HepG2 (cell line): ENCODE data around the gene WBP1. TPM values are rescaled to one million over a fixed set of nuclear protein-coding genes. Genes with fewer than 3 reads are reported as not detected.

Source experiments
- CBX5 ChIP-seq: sonication (generic); formaldehyde crosslinking; IDR thresholded peaks from 2 replicates; pipeline ENCODE4 v1.4.0; 2020; ENCODE audit warnings: missing genetic modification reagents, borderline replicate concordance
- MAZ ChIP-seq, 2 experiments: sonication (generic) in 1 of 2; formaldehyde crosslinking in 1 of 2; IDR thresholded peaks; 2 replicates each; pipeline versions ENCODE4 v1.5.0 to v1.6.1; 2012 to 2020; ENCODE audit warnings: low read depth in 2 of 2, mild to moderate bottlenecking in 2 of 2, borderline replicate concordance in 1 of 2, improper control_type of control experiment in 1 of 2, low read length in 1 of 2, missing genetic modification reagents in 1 of 2, moderate library complexity in 1 of 2
- MTA3 ChIP-seq: sonication (generic); formaldehyde crosslinking; IDR thresholded peaks from 2 replicates; pipeline ENCODE4 v1.4.0; 2020; ENCODE audit warnings: missing genetic modification reagents
- SP1 ChIP-seq, 2 experiments: fragments of 450-650 bp in 1 of 2; sonication (generic) in 1 of 2; formaldehyde crosslinking in 1 of 2; IDR thresholded peaks; 2 replicates each; pipeline versions ENCODE4 v1.4.0 to v1.6.1; 2016 to 2020; ENCODE audit warnings: missing genetic modification reagents in 1 of 2
- ZNF205 ChIP-seq: IDR thresholded peaks from 2 replicates; pipeline ENCODE4 v1.6.1; 2018; ENCODE audit warnings: missing biosample characterization, missing genetic modification reagents
- ZNF33B ChIP-seq: sonication (generic); formaldehyde crosslinking; IDR thresholded peaks from 2 replicates; pipeline ENCODE4 v1.5.1; 2020; ENCODE audit warnings: mild to moderate bottlenecking, missing genetic modification reagents
- ZNF350 ChIP-seq: sonication (generic); formaldehyde crosslinking; IDR thresholded peaks from 2 replicates; pipeline ENCODE4 v1.4.0; 2020; ENCODE audit warnings: mild to moderate bottlenecking, low read depth, missing genetic modification reagents, borderline replicate concordance
- ZNF382 ChIP-seq: sonication (generic); formaldehyde crosslinking; IDR thresholded peaks from 2 replicates; pipeline ENCODE4 v1.5.0; 2020; ENCODE audit warnings: missing genetic modification reagents, mild to moderate bottlenecking, borderline replicate concordance
- ZNF614 ChIP-seq: IDR thresholded peaks from 2 replicates; pipeline ENCODE4 v1.6.1; 2018; ENCODE audit warnings: missing biosample characterization, missing genetic modification reagents, inconsistent platforms, borderline replicate concordance
- ZNF768 ChIP-seq: sonication (generic); formaldehyde crosslinking; IDR thresholded peaks from 2 replicates; pipeline ENCODE4 v1.4.0; 2020; ENCODE audit warnings: missing genetic modification reagents
- ZSCAN30 ChIP-seq: sonication (generic); formaldehyde crosslinking; IDR thresholded peaks from 2 replicates; pipeline ENCODE4 v1.5.0; 2020; ENCODE audit warnings: mild to moderate bottlenecking, missing genetic modification reagents
- polyA plus RNA-seq, 8 experiments: library from polyadenylated mRNA; depleted of rRNA in 3 of 8; stranded (reverse) in 7 of 8; unstranded in 1 of 8; fragments of >200 nt; fragmentation: Illumina TruSeq in 4 of 8; extraction: Trizol in 4 of 8; gene quantifications; 2 replicates each; pipeline versions ENCODE4 v1.2.1 to v1.2.3, GENCODE V29; 2011 to 2016; ENCODE audit warnings: low read depth in 4 of 8, missing spikeins in 1 of 8, mixed read lengths in 1 of 8; ENCODE audit not compliant: insufficient read depth in 1 of 8
- total RNA-seq, 5 experiments: library from RNA; depleted of rRNA; stranded (reverse); fragments of >200 nt; fragmentation: Illumina TruSeq; extraction: Trizol; gene quantifications; 2 replicates each; pipeline ENCODE4 v1.2.3, GENCODE V29; 2016; ENCODE audit warnings: low read depth in 1 of 5
- TF ChIP-seq, protein P1 (sequence below): sonication (generic); formaldehyde crosslinking; IDR thresholded peaks from 2 replicates; pipeline ENCODE4 v1.4.0; 2020; ENCODE audit warnings: mild to moderate bottlenecking, low read depth, missing genetic modification reagents
- TF ChIP-seq, protein P2 (sequence below): sonication (generic); formaldehyde crosslinking; IDR thresholded peaks from 2 replicates; pipeline ENCODE4 v1.4.0; 2020; ENCODE audit warnings: mild to moderate bottlenecking, missing genetic modification reagents, borderline replicate concordance
- TF ChIP-seq, protein P3 (sequence below): sonication (generic); formaldehyde crosslinking; IDR thresholded peaks from 2 replicates; pipeline ENCODE4 v1.4.0; 2020; ENCODE audit warnings: missing genetic modification reagents
- TF ChIP-seq, protein P4 (sequence below): sonication (generic); formaldehyde crosslinking; IDR thresholded peaks from 2 replicates; pipeline ENCODE4 v1.8.1; 2023; ENCODE audit warnings: missing genetic modification reagents, inconsistent platforms, borderline replicate concordance
- TF ChIP-seq, protein P5 (sequence below): sonication (generic); formaldehyde crosslinking; IDR thresholded peaks from 2 replicates; pipeline ENCODE4 v1.4.0; 2020; ENCODE audit warnings: missing genetic modification reagents

WBP1 gene
- total and polyA plus RNA-seq, 2 of the 13 experiments (the other 11 are each of a cell fraction or from before 2014, with no cell fraction given): 38.8 to 85.7 TPM

DNA sequence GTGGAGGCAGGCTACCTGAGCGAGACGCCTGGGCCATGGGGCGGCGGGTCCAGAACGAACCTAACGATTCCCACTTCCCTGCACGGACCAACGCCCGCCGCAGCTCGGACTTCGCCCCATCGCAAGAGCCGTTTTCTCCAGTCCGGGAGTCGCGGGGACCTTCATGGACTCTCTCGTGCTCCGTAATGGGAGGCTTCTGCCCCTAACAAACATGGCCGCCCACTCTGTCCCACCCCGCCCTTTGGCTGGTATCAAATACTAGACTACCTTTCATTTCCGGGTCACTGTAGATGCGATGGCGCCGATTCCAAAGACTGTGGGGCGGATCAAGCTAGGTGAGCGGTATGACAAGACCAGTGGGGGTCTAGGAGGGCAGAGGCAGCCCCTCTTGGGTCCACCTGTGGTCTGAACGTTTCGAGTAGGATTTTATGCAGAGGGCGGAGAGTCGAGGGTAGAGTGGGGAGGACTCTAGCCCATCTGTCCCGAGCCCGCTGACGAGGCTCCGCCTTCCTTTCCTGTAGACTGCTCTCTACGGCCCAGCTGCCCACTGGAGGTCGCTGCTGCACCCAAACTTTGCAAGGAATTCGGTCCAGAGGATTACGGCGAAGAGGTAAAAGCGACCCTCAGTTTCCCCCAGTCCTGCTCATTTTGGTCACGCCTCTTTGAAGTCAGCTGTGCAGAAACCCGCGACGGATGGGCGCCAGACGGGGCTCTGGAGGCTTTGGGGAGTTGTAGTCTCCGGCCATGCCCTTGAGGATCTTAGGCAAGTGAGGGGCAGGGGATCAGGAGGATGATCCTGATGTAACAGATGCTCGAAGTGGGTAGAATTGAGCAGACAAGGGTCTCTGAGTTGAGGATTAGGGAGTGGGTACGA, 24.8 kb downstream of the WBP1 start, which contains the start of the genes CCDC142 and TTC31 (continued):
- TF ChIP-seq, protein P1, sequence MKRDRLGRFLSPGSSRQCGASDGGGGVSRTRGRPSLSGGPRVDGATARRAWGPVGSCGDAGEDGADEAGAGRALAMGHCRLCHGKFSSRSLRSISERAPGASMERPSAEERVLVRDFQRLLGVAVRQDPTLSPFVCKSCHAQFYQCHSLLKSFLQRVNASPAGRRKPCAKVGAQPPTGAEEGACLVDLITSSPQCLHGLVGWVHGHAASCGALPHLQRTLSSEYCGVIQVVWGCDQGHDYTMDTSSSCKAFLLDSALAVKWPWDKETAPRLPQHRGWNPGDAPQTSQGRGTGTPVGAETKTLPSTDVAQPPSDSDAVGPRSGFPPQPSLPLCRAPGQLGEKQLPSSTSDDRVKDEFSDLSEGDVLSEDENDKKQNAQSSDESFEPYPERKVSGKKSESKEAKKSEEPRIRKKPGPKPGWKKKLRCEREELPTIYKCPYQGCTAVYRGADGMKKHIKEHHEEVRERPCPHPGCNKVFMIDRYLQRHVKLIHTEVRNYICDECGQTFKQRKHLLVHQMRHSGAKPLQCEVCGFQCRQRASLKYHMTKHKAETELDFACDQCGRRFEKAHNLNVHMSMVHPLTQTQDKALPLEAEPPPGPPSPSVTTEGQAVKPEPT: peak; percentile 57; the same call in 1 of the 2 replicates
- TF ChIP-seq ZNF768 (CRISPR knock-in tag): peak; percentile 34; the same call in 1 of the 2 replicates
- peak; percentile 72; the same call in 1 of the 2 replicates for TF ChIP-seq MAZ (IDR thresholded peaks at IDR 0.05; ENCODE audit: borderline replicate concordance, low read depth, low read length)
- peak; percentile 94 for TF ChIP-seq MAZ (CRISPR knock-in tag; IDR thresholded peaks at IDR 0.05; ENCODE audit: low read depth)
- no peak for TF ChIP-seq ZNF33B (CRISPR knock-in tag)
- TF ChIP-seq, protein P2, sequence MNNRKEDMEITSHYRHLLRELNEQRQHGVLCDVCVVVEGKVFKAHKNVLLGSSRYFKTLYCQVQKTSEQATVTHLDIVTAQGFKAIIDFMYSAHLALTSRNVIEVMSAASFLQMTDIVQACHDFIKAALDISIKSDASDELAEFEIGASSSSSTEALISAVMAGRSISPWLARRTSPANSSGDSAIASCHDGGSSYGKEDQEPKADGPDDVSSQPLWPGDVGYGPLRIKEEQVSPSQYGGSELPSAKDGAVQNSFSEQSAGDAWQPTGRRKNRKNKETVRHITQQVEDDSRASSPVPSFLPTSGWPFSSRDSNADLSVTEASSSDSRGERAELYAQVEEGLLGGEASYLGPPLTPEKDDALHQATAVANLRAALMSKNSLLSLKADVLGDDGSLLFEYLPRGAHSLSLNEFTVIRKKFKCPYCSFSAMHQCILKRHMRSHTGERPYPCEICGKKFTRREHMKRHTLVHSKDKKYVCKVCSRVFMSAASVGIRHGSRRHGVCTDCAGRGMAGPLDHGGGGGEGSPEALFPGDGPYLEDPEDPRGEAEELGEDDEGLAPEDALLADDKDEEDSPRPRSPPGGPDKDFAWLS (CRISPR knock-in tag): no peak; the same call in 1 of the 2 replicates
- TF ChIP-seq, protein P3, sequence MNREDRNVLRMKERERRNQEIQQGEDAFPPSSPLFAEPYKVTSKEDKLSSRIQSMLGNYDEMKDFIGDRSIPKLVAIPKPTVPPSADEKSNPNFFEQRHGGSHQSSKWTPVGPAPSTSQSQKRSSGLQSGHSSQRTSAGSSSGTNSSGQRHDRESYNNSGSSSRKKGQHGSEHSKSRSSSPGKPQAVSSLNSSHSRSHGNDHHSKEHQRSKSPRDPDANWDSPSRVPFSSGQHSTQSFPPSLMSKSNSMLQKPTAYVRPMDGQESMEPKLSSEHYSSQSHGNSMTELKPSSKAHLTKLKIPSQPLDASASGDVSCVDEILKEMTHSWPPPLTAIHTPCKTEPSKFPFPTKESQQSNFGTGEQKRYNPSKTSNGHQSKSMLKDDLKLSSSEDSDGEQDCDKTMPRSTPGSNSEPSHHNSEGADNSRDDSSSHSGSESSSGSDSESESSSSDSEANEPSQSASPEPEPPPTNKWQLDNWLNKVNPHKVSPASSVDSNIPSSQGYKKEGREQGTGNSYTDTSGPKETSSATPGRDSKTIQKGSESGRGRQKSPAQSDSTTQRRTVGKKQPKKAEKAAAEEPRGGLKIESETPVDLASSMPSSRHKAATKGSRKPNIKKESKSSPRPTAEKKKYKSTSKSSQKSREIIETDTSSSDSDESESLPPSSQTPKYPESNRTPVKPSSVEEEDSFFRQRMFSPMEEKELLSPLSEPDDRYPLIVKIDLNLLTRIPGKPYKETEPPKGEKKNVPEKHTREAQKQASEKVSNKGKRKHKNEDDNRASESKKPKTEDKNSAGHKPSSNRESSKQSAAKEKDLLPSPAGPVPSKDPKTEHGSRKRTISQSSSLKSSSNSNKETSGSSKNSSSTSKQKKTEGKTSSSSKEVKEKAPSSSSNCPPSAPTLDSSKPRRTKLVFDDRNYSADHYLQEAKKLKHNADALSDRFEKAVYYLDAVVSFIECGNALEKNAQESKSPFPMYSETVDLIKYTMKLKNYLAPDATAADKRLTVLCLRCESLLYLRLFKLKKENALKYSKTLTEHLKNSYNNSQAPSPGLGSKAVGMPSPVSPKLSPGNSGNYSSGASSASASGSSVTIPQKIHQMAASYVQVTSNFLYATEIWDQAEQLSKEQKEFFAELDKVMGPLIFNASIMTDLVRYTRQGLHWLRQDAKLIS (CRISPR knock-in tag): peak; percentile 15
- TF ChIP-seq ZNF205 (CRISPR knock-in tag): peak; percentile 92
- peak; percentile 97 for TF ChIP-seq ZNF350 (CRISPR knock-in tag)
- TF ChIP-seq CBX5 (CRISPR knock-in tag): peak; percentile 76; the same call in 1 of the 2 replicates
- no peak for TF ChIP-seq ZNF382
- TF ChIP-seq, protein P4, sequence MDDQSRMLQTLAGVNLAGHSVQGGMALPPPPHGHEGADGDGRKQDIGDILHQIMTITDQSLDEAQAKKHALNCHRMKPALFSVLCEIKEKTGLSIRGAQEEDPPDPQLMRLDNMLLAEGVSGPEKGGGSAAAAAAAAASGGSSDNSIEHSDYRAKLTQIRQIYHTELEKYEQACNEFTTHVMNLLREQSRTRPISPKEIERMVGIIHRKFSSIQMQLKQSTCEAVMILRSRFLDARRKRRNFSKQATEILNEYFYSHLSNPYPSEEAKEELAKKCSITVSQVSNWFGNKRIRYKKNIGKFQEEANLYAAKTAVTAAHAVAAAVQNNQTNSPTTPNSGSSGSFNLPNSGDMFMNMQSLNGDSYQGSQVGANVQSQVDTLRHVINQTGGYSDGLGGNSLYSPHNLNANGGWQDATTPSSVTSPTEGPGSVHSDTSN (CRISPR knock-in tag): peak; percentile 54; the same call in 1 of the 2 replicates
- TF ChIP-seq SP1 (IDR thresholded peaks at IDR 0.05): no peak
- peak; percentile 54 for TF ChIP-seq SP1 (CRISPR knock-in tag; IDR thresholded peaks at IDR 0.05)
- TF ChIP-seq ZSCAN30 (CRISPR knock-in tag): no peak
- TF ChIP-seq MTA3 (CRISPR knock-in tag): no peak
- TF ChIP-seq, protein P5, sequence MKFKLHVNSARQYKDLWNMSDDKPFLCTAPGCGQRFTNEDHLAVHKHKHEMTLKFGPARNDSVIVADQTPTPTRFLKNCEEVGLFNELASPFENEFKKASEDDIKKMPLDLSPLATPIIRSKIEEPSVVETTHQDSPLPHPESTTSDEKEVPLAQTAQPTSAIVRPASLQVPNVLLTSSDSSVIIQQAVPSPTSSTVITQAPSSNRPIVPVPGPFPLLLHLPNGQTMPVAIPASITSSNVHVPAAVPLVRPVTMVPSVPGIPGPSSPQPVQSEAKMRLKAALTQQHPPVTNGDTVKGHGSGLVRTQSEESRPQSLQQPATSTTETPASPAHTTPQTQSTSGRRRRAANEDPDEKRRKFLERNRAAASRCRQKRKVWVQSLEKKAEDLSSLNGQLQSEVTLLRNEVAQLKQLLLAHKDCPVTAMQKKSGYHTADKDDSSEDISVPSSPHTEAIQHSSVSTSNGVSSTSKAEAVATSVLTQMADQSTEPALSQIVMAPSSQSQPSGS (CRISPR knock-in tag): peak; percentile 49
- no peak; the same call in 1 of the 2 replicates for TF ChIP-seq ZNF614 (CRISPR knock-in tag)
